SU-DHL-6 (cell line): Measurements from ENCODE around the gene PACS1.

Source experiments
- EZH2phosphoT487 ChIP-seq: fragments of 200-600 bp; sonication (generic), shearing (Covaris generic); conservative IDR thresholded peaks from 2 replicates; pipeline ENCODE4 v1.6.1; 2018; ENCODE audit warnings: mild to moderate bottlenecking, antibody characterized with exemption, low read length, moderate library complexity, mixed read lengths
- TF ChIP-seq, protein P1 (sequence below): fragments of 200-600 bp; sonication (generic); IDR thresholded peaks from one replicate; pipeline ENCODE4 v1.5.1; 2017; ENCODE audit warnings: antibody characterized with exemption, mild to moderate bottlenecking, low read length, moderate library complexity; ENCODE audit not compliant: insufficient read depth, poor library complexity, severe bottlenecking

DNA sequence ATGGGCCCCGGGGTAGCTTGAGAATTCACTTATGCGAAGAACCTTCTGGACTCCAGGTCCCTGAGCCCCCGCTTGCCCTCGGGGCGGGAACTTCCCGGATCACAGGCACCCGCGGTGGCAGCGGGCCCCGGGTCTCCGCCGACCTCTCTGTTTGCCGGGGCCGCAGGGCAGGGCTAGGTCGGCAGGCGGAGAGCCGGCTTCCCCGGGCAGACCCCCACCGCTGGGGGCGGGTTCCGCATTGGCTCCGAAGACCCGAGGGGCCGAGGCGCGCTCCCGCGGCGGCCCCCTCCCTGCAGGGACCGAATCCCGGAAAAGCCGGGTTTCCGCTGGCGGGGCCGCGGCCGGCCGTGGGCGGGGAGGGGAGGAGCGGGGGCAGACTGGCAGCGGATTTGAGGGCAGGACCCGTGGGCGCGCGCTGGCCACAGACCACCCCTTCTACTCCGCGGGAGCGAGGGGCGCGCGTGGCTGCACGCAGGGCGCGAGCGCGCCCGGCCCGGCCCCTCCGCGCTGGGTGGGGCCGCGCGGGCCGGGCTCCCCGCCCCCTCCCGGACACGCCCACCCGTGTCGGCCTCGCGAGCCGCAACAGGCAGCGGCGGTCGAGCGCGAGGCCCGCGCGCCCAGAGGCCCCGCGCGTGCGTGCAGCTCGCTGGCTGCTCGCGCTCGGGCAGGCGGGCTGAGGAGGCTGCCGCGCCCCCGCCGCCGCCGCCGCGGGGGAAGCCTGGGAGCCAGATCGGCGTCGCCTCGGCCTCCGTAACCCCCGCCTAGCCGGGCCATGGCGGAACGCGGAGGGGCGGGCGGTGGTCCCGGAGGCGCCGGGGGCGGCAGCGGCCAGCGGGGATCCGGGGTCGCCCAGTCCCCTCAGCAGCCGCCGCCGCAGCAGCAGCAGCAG, at the start of gene PACS1:
- TF ChIP-seq, protein P1, sequence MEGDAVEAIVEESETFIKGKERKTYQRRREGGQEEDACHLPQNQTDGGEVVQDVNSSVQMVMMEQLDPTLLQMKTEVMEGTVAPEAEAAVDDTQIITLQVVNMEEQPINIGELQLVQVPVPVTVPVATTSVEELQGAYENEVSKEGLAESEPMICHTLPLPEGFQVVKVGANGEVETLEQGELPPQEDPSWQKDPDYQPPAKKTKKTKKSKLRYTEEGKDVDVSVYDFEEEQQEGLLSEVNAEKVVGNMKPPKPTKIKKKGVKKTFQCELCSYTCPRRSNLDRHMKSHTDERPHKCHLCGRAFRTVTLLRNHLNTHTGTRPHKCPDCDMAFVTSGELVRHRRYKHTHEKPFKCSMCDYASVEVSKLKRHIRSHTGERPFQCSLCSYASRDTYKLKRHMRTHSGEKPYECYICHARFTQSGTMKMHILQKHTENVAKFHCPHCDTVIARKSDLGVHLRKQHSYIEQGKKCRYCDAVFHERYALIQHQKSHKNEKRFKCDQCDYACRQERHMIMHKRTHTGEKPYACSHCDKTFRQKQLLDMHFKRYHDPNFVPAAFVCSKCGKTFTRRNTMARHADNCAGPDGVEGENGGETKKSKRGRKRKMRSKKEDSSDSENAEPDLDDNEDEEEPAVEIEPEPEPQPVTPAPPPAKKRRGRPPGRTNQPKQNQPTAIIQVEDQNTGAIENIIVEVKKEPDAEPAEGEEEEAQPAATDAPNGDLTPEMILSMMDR: no peak
- no peak for TF ChIP-seq EZH2phosphoT487
